Neural progenitor cell (in vitro differentiated cells): ENCODE data around the gene ERFL. TPM values are rescaled to one million over a fixed set of nuclear protein-coding genes. Genes with fewer than 3 reads are reported as not detected.

ENCODE experiments used
- DNase-seq: peaks from one replicate; pipeline ENCODE4 v3.0.0-alpha.2; 2016; ENCODE audit warnings: low spot score
- H2AFZ ChIP-seq: fragments of 200-600 bp; sonication (generic); replicated peaks from 2 replicates; pipeline ENCODE4 v1.6.1; 2016; ENCODE audit warnings: antibody characterized with exemption
- H3F3A ChIP-seq: fragments of 200-600 bp; sonication (generic); 2 replicates; pipeline ENCODE4 v1.6.1; 2016; ENCODE audit warnings: antibody characterized with exemption, low read depth
- H3K27ac ChIP-seq: fragments of 200-600 bp; sonication (generic); 2 replicates; pipeline ENCODE4 v1.5.1; 2016; ENCODE audit warnings: mild to moderate bottlenecking
- H3K27me3 ChIP-seq: fragments of 200-600 bp; sonication (generic); 2 replicates; pipeline ENCODE4 v1.6.1; 2016; ENCODE audit warnings: mild to moderate bottlenecking, moderate library complexity
- H3K36me3 ChIP-seq: fragments of 200-600 bp; sonication (generic); 2 replicates; pipeline ENCODE4 v1.5.1; 2016
- H3K4me1 ChIP-seq: fragments of 200-600 bp; sonication (generic); 2 replicates; pipeline ENCODE4 v1.6.1; 2016; ENCODE audit warnings: mixed run types
- H3K4me2 ChIP-seq: fragments of 200-600 bp; sonication (generic); 2 replicates; pipeline ENCODE4 v1.6.1; 2016
- H3K4me3 ChIP-seq: fragments of 200-600 bp; sonication (generic); 2 replicates; pipeline ENCODE4 v1.5.1; 2016
- H3K79me2 ChIP-seq: fragments of 200-600 bp; sonication (generic); 2 replicates; pipeline ENCODE4 v1.6.1; 2016; ENCODE audit warnings: low read depth
- H3K9ac ChIP-seq: fragments of 200-600 bp; sonication (generic); 2 replicates; pipeline ENCODE4 v1.6.1; 2016
- H3K9me3 ChIP-seq: fragments of 200-600 bp; sonication (generic); 2 replicates; pipeline ENCODE4 v1.5.1; 2016; ENCODE audit warnings: low read depth
- H4K20me1 ChIP-seq: fragments of 200-600 bp; sonication (generic); 2 replicates; pipeline ENCODE4 v1.6.1; 2016; ENCODE audit warnings: low read depth
- H3K27ac Mint-ChIP-seq: 3 replicates; pipeline ENCODE4 v1.8.0; 2021; ENCODE audit warnings: mixed read lengths
- H3K27me3 Mint-ChIP-seq: 2 replicates; pipeline ENCODE4 v1.8.0; 2022; ENCODE audit warnings: low read depth, mild to moderate bottlenecking, inconsistent platforms, moderate library complexity, mixed read lengths; ENCODE audit not compliant: insufficient read depth
- H3K36me3 Mint-ChIP-seq: 3 replicates; pipeline ENCODE4 v1.8.0; 2021; ENCODE audit warnings: mixed read lengths
- H3K4me1 Mint-ChIP-seq: 3 replicates; pipeline ENCODE4 v1.8.0; 2021; ENCODE audit warnings: mixed read lengths
- H3K4me3 Mint-ChIP-seq: 3 replicates; pipeline ENCODE4 v1.8.0; 2021; ENCODE audit warnings: mild to moderate bottlenecking, moderate library complexity, mixed read lengths
- H3K9me3 Mint-ChIP-seq: 3 replicates; pipeline ENCODE4 v1.8.0; 2020; ENCODE audit warnings: mixed read lengths
- CTCF ChIP-seq: fragments of 200-600 bp; sonication (generic); IDR thresholded peaks from 2 replicates; pipeline ENCODE4 v1.5.1; 2017; ENCODE audit warnings: antibody characterized with exemption, mild to moderate bottlenecking
- EZH2 ChIP-seq: fragments of 200-600 bp; sonication (generic); IDR thresholded peaks from 2 replicates; pipeline ENCODE4 v1.6.1; 2017; ENCODE audit warnings: antibody characterized with exemption, mild to moderate bottlenecking, moderate library complexity
- EZH2phosphoT487 ChIP-seq: fragments of 200-600 bp; sonication (generic); IDR thresholded peaks from 2 replicates; pipeline ENCODE4 v1.6.1; 2017; ENCODE audit warnings: antibody characterized with exemption
- total RNA-seq: library from RNA; depleted of rRNA; stranded (reverse); fragments of >200 nt; gene quantifications from 2 replicates; pipeline ENCODE4 v1.2.3, GENCODE V29; 2015; ENCODE audit warnings: low replicate concordance

ERFL gene
- total RNA-seq, 1 donor from 2014 or later: 0.65 TPM

- peaks cover 19% of the 10 kb centered on the region for H3F3A ChIP-seq
- no peak overlapping the region for H3K4me3 ChIP-seq
- H3K4me3 Mint-ChIP-seq: no peak overlapping the region
These were observed 7.2 kb downstream of the ERFL start for GRCh38 chr19:41920882-41921576.

GRCh38 chr19:41919948-41920712, 8.1 kb downstream of the ERFL start:
- DNase-seq: no peak
- Mint-ChIP-seq H3K36me3 (no peaks in the 10 kb centered on the region), H3K9me3 (peaks cover 2% of the 10 kb centered on the region), H3K4me1 (peaks cover 7% of the 10 kb centered on the region), H3K27ac (no peak overlapping the region), H3K4me3 (no peak overlapping the region), H3K27me3 (peaks cover 15% of the 10 kb centered on the region)
- no peak overlapping the region for H3K4me3 ChIP-seq
- TF ChIP-seq EZH2phosphoT487: no peak
- no peak for TF ChIP-seq CTCF
- TF ChIP-seq EZH2: no peak
- H3K36me3 ChIP-seq: no peaks in the 10 kb centered on the region
- H3F3A ChIP-seq: peaks cover 19% of the 10 kb centered on the region
- no peaks in the 10 kb centered on the region for H3K79me2 ChIP-seq
- no peaks in the 10 kb centered on the region for H3K4me1 ChIP-seq
- no peak overlapping the region for H3K9ac ChIP-seq
- no peak overlapping the region for H3K4me2 ChIP-seq
- H2AFZ ChIP-seq: no peak overlapping the region
- H4K20me1 ChIP-seq: peaks cover 7% of the 10 kb centered on the region
- H3K27me3 ChIP-seq: peaks cover 98% of the 10 kb centered on the region
- H3K27ac ChIP-seq: no peak overlapping the region
- no peaks in the 10 kb centered on the region for H3K9me3 ChIP-seq

More at GRCh38 chr19:41920882-41921576, 7.2 kb downstream of the ERFL start:
- H3K9ac ChIP-seq: no peak overlapping the region
- H3K4me2 ChIP-seq: no peak overlapping the region
- TF ChIP-seq EZH2phosphoT487 (peak; percentile 51), EZH2 (peak; percentile 23), CTCF (no peak)
- Mint-ChIP-seq H3K27ac (no peak overlapping the region), H3K9me3 (peaks cover 2% of the 10 kb centered on the region), H3K36me3 (no peaks in the 10 kb centered on the region), H3K4me1 (peaks cover 7% of the 10 kb centered on the region), H3K27me3 (peaks cover 15% of the 10 kb centered on the region)
- H3K27ac ChIP-seq: no peak overlapping the region
- no peaks in the 10 kb centered on the region for H3K79me2 ChIP-seq
- no peaks in the 10 kb centered on the region for H3K9me3 ChIP-seq
- peaks cover 98% of the 10 kb centered on the region for H3K27me3 ChIP-seq
- H3K4me1 ChIP-seq: no peaks in the 10 kb centered on the region
- H3K36me3 ChIP-seq: no peaks in the 10 kb centered on the region
- H4K20me1 ChIP-seq: peaks cover 7% of the 10 kb centered on the region
- H2AFZ ChIP-seq: no peak overlapping the region
- DNase-seq: no peak

GRCh38 chr19:41918653-41919244, 9.5 kb downstream of the ERFL start:
- no peaks in the 10 kb centered on the region for H3K36me3 ChIP-seq
- TF ChIP-seq EZH2: no peak
- no peak for TF ChIP-seq EZH2phosphoT487
- TF ChIP-seq CTCF: no peak
- no peak for DNase-seq
- no peak overlapping the region for H2AFZ ChIP-seq
- H3K79me2 ChIP-seq: no peaks in the 10 kb centered on the region
- no peak overlapping the region for H3K4me2 ChIP-seq
- H3K9me3 Mint-ChIP-seq: peaks cover 2% of the 10 kb centered on the region
- peaks cover 11% of the 10 kb centered on the region for H4K20me1 ChIP-seq
- no peaks in the 10 kb centered on the region for H3K36me3 Mint-ChIP-seq
- H3K9ac ChIP-seq: no peak overlapping the region
- H3K27ac Mint-ChIP-seq: no peak overlapping the region
- peaks cover 7% of the 10 kb centered on the region for H3K4me1 Mint-ChIP-seq
- no peaks in the 10 kb centered on the region for H3K4me1 ChIP-seq
- no peaks in the 10 kb centered on the region for H3K9me3 ChIP-seq
- peaks cover 19% of the 10 kb centered on the region for H3F3A ChIP-seq
- H3K27me3 Mint-ChIP-seq: peaks cover 25% of the 10 kb centered on the region
- peaks cover 98% of the 10 kb centered on the region for H3K27me3 ChIP-seq
- no peak overlapping the region for H3K27ac ChIP-seq
- H3K4me3 Mint-ChIP-seq: no peak overlapping the region
- no peak overlapping the region for H3K4me3 ChIP-seq
